SK-N-SH treated with all-trans-retinoic acid at 6 μM for 48 hours (cell line): Measurements from ENCODE around the gene ARHGEF4.

Experiments used
- ATAC-seq: fragments of 200-7000 bp; cut with Tn5 transposase; 3 replicates; pipeline ENCODE4 v1.9.1; 2020; ENCODE audit warnings: mild to moderate bottlenecking, moderate library complexity
- ARNTL ChIP-seq: fragments of 450-650 bp; formaldehyde crosslinking; IDR thresholded peaks from 2 replicates; pipeline ENCODE4 v1.5.0; 2020; ENCODE audit warnings: low read depth, mild to moderate bottlenecking, moderate library complexity, borderline replicate concordance
- BACH2 ChIP-seq: fragments of 250-450 bp; sonication (Bioruptor Pico); IDR thresholded peaks from 2 replicates; pipeline ENCODE4 v1.9.0; 2021; ENCODE audit warnings: mild to moderate bottlenecking, borderline replicate concordance
- CREB5 ChIP-seq: fragments of 250-450 bp; sonication (Bioruptor Pico); IDR thresholded peaks from 2 replicates; pipeline ENCODE4 v1.5.1; 2020; ENCODE audit warnings: low read depth, mild to moderate bottlenecking, moderate library complexity
- CSRNP3 ChIP-seq: fragments of 250-450 bp; sonication (Bioruptor Pico); IDR thresholded peaks from 2 replicates; pipeline ENCODE4 v1.5.1; 2021; ENCODE audit warnings: mild to moderate bottlenecking, moderate library complexity
- ESRRG ChIP-seq: fragments of 250-450 bp; sonication (Bioruptor Pico); IDR thresholded peaks from 2 replicates; pipeline ENCODE4 v1.6.1; 2021; ENCODE audit warnings: mild to moderate bottlenecking
- GLIS3 ChIP-seq: fragments of 250-450 bp; sonication (Bioruptor Pico); IDR thresholded peaks from 2 replicates; pipeline ENCODE4 v1.5.0; 2020; ENCODE audit warnings: mild to moderate bottlenecking, moderate library complexity
- ISL1 ChIP-seq: fragments of 250-450 bp; sonication (Bioruptor Pico); IDR thresholded peaks from 2 replicates; pipeline ENCODE4 v2.1.2; 2022; ENCODE audit warnings: mild to moderate bottlenecking, moderate library complexity
- OSR1 ChIP-seq: fragments of 250-450 bp; sonication (Bioruptor Pico); IDR thresholded peaks from 2 replicates; pipeline ENCODE4 v1.8.0; 2022; ENCODE audit warnings: moderate library complexity, mild to moderate bottlenecking, inconsistent platforms
- PPARA ChIP-seq: fragments of 250-450 bp; sonication (Bioruptor Pico); IDR thresholded peaks from 2 replicates; pipeline ENCODE4 v1.5.0; 2020; ENCODE audit warnings: mild to moderate bottlenecking, borderline replicate concordance
- RARB ChIP-seq: fragments of 250-450 bp; sonication (Bioruptor Pico); IDR thresholded peaks from 2 replicates; pipeline ENCODE4 v1.8.0; 2021; ENCODE audit warnings: mild to moderate bottlenecking, moderate library complexity
- SNAI2 ChIP-seq: fragments of 250-450 bp; sonication (Bioruptor Pico); IDR thresholded peaks from 2 replicates; pipeline ENCODE4 v1.5.0; 2020; ENCODE audit warnings: mild to moderate bottlenecking, moderate library complexity
- TOX ChIP-seq: fragments of 250-450 bp; sonication (Bioruptor Pico); IDR thresholded peaks from 2 replicates; pipeline ENCODE4 v1.8.0; 2021; ENCODE audit warnings: mild to moderate bottlenecking, moderate library complexity, borderline replicate concordance
- ZC3H10 ChIP-seq: fragments of 250-450 bp; sonication (Bioruptor Pico); IDR thresholded peaks from 2 replicates; pipeline ENCODE4 v1.5.1; 2021; ENCODE audit warnings: mild to moderate bottlenecking, moderate library complexity
- ZFP3 ChIP-seq: fragments of 250-450 bp; sonication (Bioruptor Pico); IDR thresholded peaks from 2 replicates; pipeline ENCODE4 v1.5.0; 2020; ENCODE audit warnings: mild to moderate bottlenecking, moderate library complexity
- ZFP30 ChIP-seq: fragments of 450-650 bp; formaldehyde crosslinking; IDR thresholded peaks from 2 replicates; pipeline ENCODE4 v1.5.0; 2022; ENCODE audit warnings: mild to moderate bottlenecking, moderate library complexity
- ZNF565 ChIP-seq: fragments of 450-650 bp; formaldehyde crosslinking; conservative IDR thresholded peaks from 2 replicates; pipeline ENCODE4 v1.5.0; 2020; ENCODE audit warnings: low read depth, mild to moderate bottlenecking, moderate library complexity
- ZNF70 ChIP-seq: fragments of 450-650 bp; formaldehyde crosslinking; IDR thresholded peaks from 2 replicates; pipeline ENCODE4 v1.5.0; 2020; ENCODE audit warnings: mild to moderate bottlenecking, moderate library complexity
- TF ChIP-seq, protein P1 (sequence below): fragments of 250-450 bp; sonication (Bioruptor Pico); IDR thresholded peaks from 2 replicates; pipeline ENCODE4 v1.8.0; 2020; ENCODE audit warnings: mild to moderate bottlenecking, moderate library complexity, borderline replicate concordance

The ARHGEF4 gene

DNA sequence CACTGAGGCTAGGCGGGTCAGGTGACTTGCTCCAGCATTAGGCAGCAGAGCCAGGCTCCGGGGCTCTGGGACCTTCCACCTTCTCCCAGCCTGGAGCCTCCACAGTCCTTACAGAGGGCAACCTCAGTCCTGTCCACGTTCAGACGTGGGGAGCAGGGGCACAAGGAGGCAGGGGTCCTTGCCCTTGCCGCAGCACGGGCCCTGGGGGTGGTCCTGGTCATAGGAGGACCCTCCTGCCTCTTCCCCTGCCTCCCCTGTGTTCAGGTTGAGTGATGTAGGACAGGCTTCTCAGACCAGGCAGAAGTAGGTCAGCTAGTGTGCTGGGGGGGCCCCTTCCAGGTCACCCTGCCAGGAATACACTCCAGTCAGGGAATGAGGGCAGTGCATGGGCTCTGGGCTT is 5.4 kb upstream of the ARHGEF4 start:
- ATAC-seq: no peak
- TF ChIP-seq, protein P1, sequence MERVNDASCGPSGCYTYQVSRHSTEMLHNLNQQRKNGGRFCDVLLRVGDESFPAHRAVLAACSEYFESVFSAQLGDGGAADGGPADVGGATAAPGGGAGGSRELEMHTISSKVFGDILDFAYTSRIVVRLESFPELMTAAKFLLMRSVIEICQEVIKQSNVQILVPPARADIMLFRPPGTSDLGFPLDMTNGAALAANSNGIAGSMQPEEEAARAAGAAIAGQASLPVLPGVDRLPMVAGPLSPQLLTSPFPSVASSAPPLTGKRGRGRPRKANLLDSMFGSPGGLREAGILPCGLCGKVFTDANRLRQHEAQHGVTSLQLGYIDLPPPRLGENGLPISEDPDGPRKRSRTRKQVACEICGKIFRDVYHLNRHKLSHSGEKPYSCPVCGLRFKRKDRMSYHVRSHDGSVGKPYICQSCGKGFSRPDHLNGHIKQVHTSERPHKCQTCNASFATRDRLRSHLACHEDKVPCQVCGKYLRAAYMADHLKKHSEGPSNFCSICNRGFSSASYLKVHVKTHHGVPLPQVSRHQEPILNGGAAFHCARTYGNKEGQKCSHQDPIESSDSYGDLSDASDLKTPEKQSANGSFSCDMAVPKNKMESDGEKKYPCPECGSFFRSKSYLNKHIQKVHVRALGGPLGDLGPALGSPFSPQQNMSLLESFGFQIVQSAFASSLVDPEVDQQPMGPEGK (CRISPR knock-in tag): no peak
- TF ChIP-seq ISL1 (no peak), SNAI2 (CRISPR knock-in tag) (no peak), ZFP30 (CRISPR knock-in tag) (no peak), RARB (CRISPR knock-in tag) (no peak), PPARA (CRISPR knock-in tag) (no peak), OSR1 (no peak), CREB5 (CRISPR knock-in tag) (no peak), ZNF565 (CRISPR knock-in tag) (no peak), ZFP3 (CRISPR knock-in tag) (no peak), ZNF70 (CRISPR knock-in tag) (no peak), ARNTL (no peak)

GRCh38 chr2:130832296-130832940 is 4.3 kb upstream of the ARHGEF4 start:
- no peak for TF ChIP-seq ZFP30 (CRISPR knock-in tag)
- TF ChIP-seq CSRNP3 (CRISPR knock-in tag): no peak
- TF ChIP-seq GLIS3 (CRISPR knock-in tag): no peak
- no peak for ATAC-seq

DNA sequence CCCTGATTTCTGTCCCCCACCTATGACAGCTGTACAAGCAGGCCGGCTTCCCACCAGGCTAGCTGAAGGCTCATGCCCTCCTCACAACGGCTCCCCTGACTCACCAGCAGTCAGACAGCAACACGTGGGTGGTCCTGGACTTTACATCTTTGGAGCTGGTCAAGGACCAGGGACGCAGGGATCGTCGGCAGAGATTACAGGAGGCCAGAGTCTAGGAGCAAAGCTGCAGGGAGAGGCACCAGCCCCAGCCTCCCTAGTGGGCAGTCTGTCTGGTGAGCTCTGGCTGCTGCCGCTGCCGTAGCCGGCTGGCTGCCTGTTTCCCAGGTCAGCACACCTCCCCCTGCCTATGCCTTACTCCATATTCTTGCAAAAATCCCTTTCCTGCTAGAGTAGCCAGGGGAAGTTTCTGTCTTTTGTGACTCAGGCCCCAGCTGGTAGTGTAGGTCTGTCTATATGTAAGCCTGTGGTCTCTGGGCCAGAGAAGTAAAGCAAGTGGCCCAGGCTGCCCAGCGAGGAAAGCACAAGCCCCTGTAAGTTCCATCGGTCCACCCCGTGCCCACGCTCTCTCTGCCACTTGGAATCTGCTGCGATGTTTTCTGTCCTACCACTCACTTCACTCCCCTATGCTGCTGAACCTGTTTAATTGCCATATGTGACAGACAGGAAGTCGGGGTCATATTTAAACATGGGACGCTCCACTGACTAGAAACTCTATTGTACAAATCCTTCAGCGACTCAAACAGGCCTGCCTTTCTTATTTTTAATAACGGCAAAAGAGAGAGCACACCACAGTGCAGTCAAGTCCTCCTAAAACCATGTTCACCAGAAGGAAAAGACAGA is 2.4 kb upstream of the ARHGEF4 start:
- TF ChIP-seq ZFP3 (CRISPR knock-in tag) (no peak), ZC3H10 (CRISPR knock-in tag) (no peak), ESRRG (CRISPR knock-in tag) (no peak), CSRNP3 (CRISPR knock-in tag) (no peak), ZNF565 (CRISPR knock-in tag) (no peak), ISL1 (no peak), BACH2 (CRISPR knock-in tag) (no peak)
- ATAC-seq: no peak

- TF ChIP-seq TOX (CRISPR knock-in tag) (no peak), ESRRG (CRISPR knock-in tag) (no peak), BACH2 (CRISPR knock-in tag) (no peak)
- ATAC-seq: no peak
Observed at GRCh38 chr2:130834931-130835765, 1.6 kb upstream of the ARHGEF4 start.

DNA sequence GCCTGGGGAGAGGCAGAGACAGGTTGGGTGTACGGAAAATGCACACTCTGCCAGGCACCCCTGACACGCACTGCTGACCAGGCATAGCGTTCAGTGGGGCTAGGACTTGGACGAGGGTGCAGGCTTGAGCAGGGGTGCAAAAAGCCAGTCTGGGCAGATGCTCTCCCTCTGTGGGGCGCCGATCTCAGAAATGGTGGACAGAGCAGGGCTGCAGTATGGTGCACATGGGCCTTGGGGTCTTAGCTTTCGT is 1.0 kb upstream of the ARHGEF4 start:
- ATAC-seq: no peak
- TF ChIP-seq ESRRG (CRISPR knock-in tag) (no peak), TOX (CRISPR knock-in tag) (no peak), RARB (CRISPR knock-in tag) (no peak), PPARA (CRISPR knock-in tag) (no peak), ZC3H10 (CRISPR knock-in tag) (no peak), GLIS3 (CRISPR knock-in tag) (no peak), BACH2 (CRISPR knock-in tag) (no peak), CSRNP3 (CRISPR knock-in tag) (no peak), CREB5 (CRISPR knock-in tag) (no peak), SNAI2 (CRISPR knock-in tag) (no peak), ZFP3 (CRISPR knock-in tag) (no peak), ZFP30 (CRISPR knock-in tag) (no peak), ISL1 (no peak)
- TF ChIP-seq, protein P1 (CRISPR knock-in tag): no peak
